H1 (cell line): Measurements from ENCODE around the gene VTN. TPM values are rescaled to one million over a fixed set of nuclear protein-coding genes. Genes with fewer than 3 reads are reported as not detected.

Source experiments
- CTCF ChIA-PET: fragments of 300-600 bp; sonication (Branson Sonifier 250); formaldehyde crosslinking; loops from one replicate; lab custom pipeline; 2021; ENCODE audit not compliant: partially characterized antibody; lab: Charles Lee
- POLR2A ChIA-PET: fragments of 300-600 bp; sonication (Branson Sonifier 250); formaldehyde crosslinking; loops from one replicate; lab custom pipeline; 2021; ENCODE audit warnings: inconsistent platforms; ENCODE audit not compliant: partially characterized antibody; lab: Charles Lee
- DNase-seq, 2 experiments: peaks; one replicate each; pipeline versions ENCODE4 v3.0.0 to v3.0.0-alpha.2; 2010 to 2022; ENCODE audit warnings: low spot score in 2 of 2, low read depth in 1 of 2, mixed read lengths in 1 of 2
- FAIRE-seq: peaks from 2 replicates; lab custom pipeline; 2011; peaks lifted over from hg19 to GRCh38; lab: Jason Lieb, UNC
- H2AFZ ChIP-seq: 2 replicates; pipeline ENCODE4 v1.8.1; 2012; ENCODE audit warnings: low read length, inconsistent platforms
- H2AK5ac ChIP-seq: 2 replicates; pipeline ENCODE4 v1.6.1; 2013; ENCODE audit warnings: low read depth, low read length
- H2BK120ac ChIP-seq: replicated peaks from 2 replicates; pipeline ENCODE3; 2013; ENCODE audit warnings: low read depth, low read length, inconsistent platforms
- H2BK12ac ChIP-seq: 2 replicates; pipeline ENCODE4 v1.6.1; 2013; ENCODE audit warnings: low read depth, low read length
- H2BK15ac ChIP-seq: 2 replicates; pipeline ENCODE4 v1.6.1; 2013; ENCODE audit warnings: low read length
- H2BK20ac ChIP-seq: 2 replicates; pipeline ENCODE4 v1.6.1; 2013; ENCODE audit warnings: low read length
- H2BK5ac ChIP-seq: 2 replicates; pipeline ENCODE4 v1.6.1; 2013; ENCODE audit warnings: low read depth, low read length
- H3K14ac ChIP-seq: 2 replicates; pipeline ENCODE4 v1.6.1; 2013; ENCODE audit warnings: inconsistent platforms; ENCODE audit not compliant: insufficient read length
- H3K18ac ChIP-seq: 2 replicates; pipeline ENCODE4 v1.6.1; 2013; ENCODE audit warnings: low read length; ENCODE audit errors: extremely low read depth
- H3K23ac ChIP-seq: 2 replicates; pipeline ENCODE4 v1.6.1; 2013; ENCODE audit warnings: inconsistent platforms; ENCODE audit not compliant: insufficient read length
- H3K23me2 ChIP-seq: 2 replicates; pipeline ENCODE4 v1.6.1; 2013; ENCODE audit warnings: low read depth, low read length
- H3K27ac ChIP-seq: 2 replicates; pipeline ENCODE4 v1.6.1; 2011; ENCODE audit warnings: low read depth, low read length, inconsistent platforms
- H3K27me3 ChIP-seq, 4 experiments: replicated peaks in 1 of 4; 1 replicate in 1 of 4; 2 replicates in 3 of 4; pipeline versions ENCODE4 v1.6.1 to v1.8.1; 2011 to 2013; ENCODE audit warnings: low read length in 3 of 4, mild to moderate bottlenecking in 3 of 4, inconsistent platforms in 2 of 4, mixed read lengths in 2 of 4, moderate library complexity in 1 of 4; ENCODE audit not compliant: control insufficient read depth in 3 of 4, insufficient read depth in 3 of 4; ENCODE audit errors: extremely low read depth in 1 of 4
- H3K36me3 ChIP-seq, 4 experiments: 2 replicates each; pipeline versions ENCODE4 v1.6.1 to v1.8.1; 2011 to 2013; ENCODE audit warnings: mild to moderate bottlenecking in 4 of 4, low read length in 3 of 4, moderate library complexity in 2 of 4, control low read depth in 1 of 4, inconsistent platforms in 1 of 4; ENCODE audit not compliant: insufficient read depth in 4 of 4, control insufficient read depth in 2 of 4
- H3K4ac ChIP-seq: replicated peaks from 2 replicates; pipeline ENCODE3; 2013; ENCODE audit warnings: low read length, low read depth, mixed read lengths, inconsistent platforms; ENCODE audit not compliant: insufficient read length
- H3K4me1 ChIP-seq, 4 experiments: replicated peaks in 1 of 4; 1 replicate in 1 of 4; 2 replicates in 3 of 4; pipeline versions ENCODE4 v1.6.1 to v1.8.1; 2011 to 2013; ENCODE audit warnings: low read length in 3 of 4, inconsistent platforms in 2 of 4, mixed read lengths in 1 of 4; ENCODE audit not compliant: insufficient read depth in 4 of 4, control insufficient read depth in 3 of 4
- H3K4me2 ChIP-seq, 2 experiments: 2 replicates each; pipeline versions ENCODE4 v1.6.1 to v1.8.1; 2011 to 2013; ENCODE audit warnings: low read depth in 2 of 2, low read length in 2 of 2, control low read depth in 1 of 2, inconsistent platforms in 1 of 2, mild to moderate bottlenecking in 1 of 2; ENCODE audit not compliant: insufficient read depth in 1 of 2
- H3K4me3 ChIP-seq, 4 experiments: fragments of 200-600, 300-600 bp in 1 of 4; sonication (generic), shearing (Covaris generic), sonication (Bioruptor Twin) in 1 of 4; 2 replicates each; pipeline versions ENCODE4 v1.5.1 to v1.8.1; 2011 to 2016; ENCODE audit warnings: low read length in 4 of 4, low read depth in 3 of 4, control low read depth in 2 of 4, inconsistent platforms in 2 of 4, mild to moderate bottlenecking in 2 of 4, mixed read lengths in 1 of 4, moderate library complexity in 1 of 4; ENCODE audit not compliant: insufficient read depth in 2 of 4; ENCODE audit errors: extremely low read depth in 1 of 4
- H3K56ac ChIP-seq: replicated peaks from 2 replicates; pipeline ENCODE3; 2013; ENCODE audit warnings: low read depth, mild to moderate bottlenecking, mixed read lengths, low read length, inconsistent platforms; ENCODE audit not compliant: insufficient read length
- H3K79me1 ChIP-seq: 2 replicates; pipeline ENCODE4 v1.6.1; 2013; ENCODE audit warnings: low read depth, low read length, control low read depth
- H3K79me2 ChIP-seq, 2 experiments: 2 replicates each; pipeline versions ENCODE4 v1.6.1 to v1.8.1; 2012 to 2013; ENCODE audit warnings: low read length in 2 of 2, mild to moderate bottlenecking in 2 of 2, inconsistent platforms in 1 of 2; ENCODE audit not compliant: insufficient read depth in 2 of 2, control insufficient read depth in 1 of 2
- H3K9ac ChIP-seq, 4 experiments: replicated peaks in 1 of 4; 1 replicate in 1 of 4; 2 replicates in 3 of 4; pipeline versions ENCODE4 v1.6.1 to v1.8.1; 2011 to 2013; ENCODE audit warnings: low read depth in 3 of 4, low read length in 3 of 4, control low read depth in 2 of 4, mild to moderate bottlenecking in 2 of 4, moderate library complexity in 2 of 4, inconsistent platforms in 1 of 4; ENCODE audit errors: extremely low read depth in 1 of 4
- H3K9me3 ChIP-seq, 2 experiments: 2 replicates each; pipeline versions ENCODE4 v1.6.1 to v1.8.1; 2012 to 2013; ENCODE audit warnings: mild to moderate bottlenecking in 2 of 2, moderate library complexity in 2 of 2, control low read depth in 1 of 2, inconsistent platforms in 1 of 2, low read depth in 1 of 2, low read length in 1 of 2, mixed read lengths in 1 of 2; ENCODE audit not compliant: insufficient read depth in 2 of 2
- H4K20me1 ChIP-seq, 2 experiments: replicated peaks in 1 of 2; 2 replicates each; pipeline versions ENCODE3 to v1.8.1; 2011 to 2013; ENCODE audit warnings: inconsistent platforms in 2 of 2, low read length in 2 of 2, mild to moderate bottlenecking in 1 of 2; ENCODE audit not compliant: insufficient read depth in 2 of 2, control insufficient read depth in 1 of 2
- H4K5ac ChIP-seq: 2 replicates; pipeline ENCODE4 v1.6.1; 2013; ENCODE audit warnings: low read length, low read depth, mixed read lengths, inconsistent platforms; ENCODE audit not compliant: insufficient read length
- H4K8ac ChIP-seq: 2 replicates; pipeline ENCODE4 v1.8.0; 2013; ENCODE audit warnings: mild to moderate bottlenecking, moderate library complexity, low read length, inconsistent platforms; ENCODE audit not compliant: insufficient read depth; ENCODE audit errors: extremely low read depth
- H4K91ac ChIP-seq: replicated peaks from 2 replicates; pipeline ENCODE3; 2013; ENCODE audit warnings: low read length, mixed read lengths, inconsistent platforms; ENCODE audit not compliant: insufficient read length
- BRCA1 ChIP-seq: IDR thresholded peaks from 2 replicates; pipeline ENCODE4 v1.6.1; 2012; ENCODE audit warnings: low read depth, low read length, improper control_type of control experiment
- POLR2A ChIP-seq, 2 experiments: IDR thresholded peaks; 1 replicate in 1 of 2; 2 replicates in 1 of 2; pipeline ENCODE4 v1.6.1; 2011; ENCODE audit warnings: low read depth in 2 of 2, low read length in 2 of 2, mild to moderate bottlenecking in 2 of 2; ENCODE audit errors: control extremely low read depth in 1 of 2
- SIN3A ChIP-seq, 2 experiments: IDR thresholded peaks in 1 of 2; conservative IDR thresholded peaks in 1 of 2; 2 replicates each; pipeline ENCODE4 v1.6.1; 2011 to 2012; ENCODE audit warnings: low read length in 2 of 2, improper control_type of control experiment in 1 of 2, low read depth in 1 of 2, mild to moderate bottlenecking in 1 of 2
- TBP ChIP-seq: IDR thresholded peaks from 2 replicates; pipeline ENCODE4 v1.6.1; 2011; ENCODE audit warnings: low read depth, low read length, improper control_type of control experiment
- WGBS, 2 experiments: shearing (Covaris generic) in 1 of 2; methylation state at CpG; one replicate each; pipeline versions ENCODE4 v1.1.6 to v1.1.7; 2013 to 2015; ENCODE audit warnings: low lambda C conversion rate in 2 of 2, mixed read lengths in 2 of 2, inconsistent platforms in 1 of 2, low coverage in 1 of 2, missing lambda C conversion rate in 1 of 2; ENCODE audit not compliant: insufficient replicate concordance in 2 of 2, insufficient coverage in 1 of 2, insufficient read length in 1 of 2; ENCODE audit errors: extremely low coverage in 1 of 2, missing lambda C conversion rate in 1 of 2; 5-methylcytosine and 5-hydroxymethylcytosine counted together
- polyA plus RNA-seq, 7 experiments: library from polyadenylated mRNA; depleted of rRNA in 3 of 7; stranded (reverse) in 5 of 7; unstranded in 2 of 7; fragments of >200 nt in 5 of 7; fragments of 200-250 nt in 2 of 7; gene quantifications; 1 replicate in 5 of 7; 2 replicates in 1 of 7; 4 replicates in 1 of 7; pipeline versions ENCODE4 v1.2.1 to v1.2.3, GENCODE V29; 2011 to 2013; ENCODE audit warnings: missing spikeins in 2 of 7, mixed read lengths in 2 of 7
- total RNA-seq: library from RNA; stranded (reverse); fragmentation: NEBNext Ultra II Directional; extraction: Animal tissue kit (Norgen Biotek cat#: 25700); gene quantifications from 2 replicates; pipeline ENCODE4 v1.2.1, GENCODE V29; 2021

The VTN gene
- total and polyA plus RNA-seq, 2 of the 8 experiments (the other 6 are each of a cell fraction or from before 2014, with no cell fraction given): 0.18 TPM; not detected in 1

- Histone ChIP-seq H2BK120ac (no peak overlapping the region), H3K79me1 (peaks cover 16% of the 10 kb centered on the region), H3K27me3 (no peaks in the 10 kb centered on the region), H2BK20ac (no peak overlapping the region), H4K91ac (no peak overlapping the region), H3K56ac (no peak overlapping the region), H3K4me3 (peak overlapping the region; percentile 73 to 95 (median 82)), H4K5ac (no peak overlapping the region), H3K4me2 (peak overlapping the region; percentile 78 to 91), H3K9ac (peak overlapping the region; percentile 69 to 90 (median 70); a peak in 6 of 7 replicates), H3K9me3 (no peaks in the 10 kb centered on the region), H3K23ac (no peak overlapping the region), H2BK15ac (no peak overlapping the region), H2AK5ac (no peak overlapping the region), H2BK12ac (no peak overlapping the region), H4K8ac (peak overlapping the region; percentile 72; the same call in 1 of the 2 replicates), H3K4ac (no peak overlapping the region), H3K79me2 (peaks cover 0 to 13% of the 10 kb centered on the region in 2 experiments; a peak in 2 of 4 replicates), H3K23me2 (peaks cover 10% of the 10 kb centered on the region; the same call in 1 of the 2 replicates), H3K14ac (no peak overlapping the region), H3K36me3 (no peaks in the 10 kb centered on the region), H3K4me1 (peaks cover 0 to 10% (median 8%) of the 10 kb centered on the region in 4 experiments; a peak in 6 of 7 replicates), H3K27ac (peak overlapping the region; percentile 67; the same call in 1 of the 2 replicates), H2BK5ac (peak overlapping the region; percentile 75; the same call in 1 of the 2 replicates), H3K18ac (no peak overlapping the region), H4K20me1 (peaks cover 4 to 5% of the 10 kb centered on the region in 2 experiments), H2AFZ (peak overlapping the region; percentile 1; the same call in 1 of the 2 replicates)
- ChIA-PET CTCF (interaction anchor here (1.1 to 1.9 kb wide), 7 partner anchors 12 to 102 kb away, joined by 3 to 7 read pairs (median 5); partner anchors contain the start of gene VTN), POLR2A (interaction anchor here (1.2 to 2.5 kb wide), 7 partner anchors 9 to 23 kb away, joined by 4 to 19 read pairs (median 12); partner anchors contain the start of genes POLDIP2 and TMEM97)
- TF ChIP-seq POLR2A (IDR thresholded peaks at IDR 0.05; ENCODE audit: control extremely low read depth in 1 of 2, low read depth in 2 of 2, low read length in 2 of 2) (no peak; a peak in 2 of 3 replicates), BRCA1 (no peak), TBP (no peak), SIN3A (conservative IDR thresholded peaks at IDR 0.05 in 1 of 2, IDR thresholded peaks at IDR 0.05 in 1 of 2; ENCODE audit: low read depth in 1 of 2, low read length in 2 of 2) (no peak)
- 24% methylated on average over 18 of the region's 18 CpGs; no CpG with 5 or more reads in 1 of the 2 experiments for WGBS, 2 experiments
- no peak for DNase-seq
- no peak for FAIRE-seq
These were observed 35.4 kb downstream of the VTN start for GRCh38 chr17:28334666-28335200.
